ENCODE results near the gene TSPOAP1. TPM values are rescaled to one million over a fixed set of nuclear protein-coding genes. Genes with fewer than 3 reads are reported as not detected.
A peak's percentile ranks its signal among the peaks of the same experiment; 100 is the strongest.

Gene TSPOAP1
- total RNA-seq, 4 donors from 2014 or later, result 19.5 to 35.4 (median 22.1) TPM

- Histone ChIP-seq H3K36me3 (no peaks in the 10 kb centered on the region), H3K4me3 (replicated peaks in 1 of 3) (no peak overlapping the region), H3K4me1 (peaks cover 0 to 4% of the 10 kb centered on the region in 2 donors), H3K9me3 (no peaks in the 10 kb centered on the region), H3K27me3 (peaks cover 2% of the 10 kb centered on the region), H3K27ac (no peak overlapping the region)
- intact Hi-C loops (cut with DNase I), result no loop called here
- WGBS, 2 donors, result 55 to 57% methylated on average over 2 of the region's 2 CpGs
- DNase-seq, result no peak
- no peak for TF ChIP-seq POLR2A (IDR thresholded peaks at IDR 0.05)
Measured at GRCh38 chr17:58281511-58282011, 47.0 kb downstream of the TSPOAP1 start.

- TF ChIP-seq CTCF (IDR thresholded peaks at IDR 0.05) (no peak), POLR2A (IDR thresholded peaks at IDR 0.05) (no peak)
- H3K27me3 ChIP-seq, result peaks cover 2% of the 10 kb centered on the region
- H3K27ac ChIP-seq, result no peak within 1 kb of the TSS
- no peaks in the 10 kb centered on the region for H3K36me3 ChIP-seq
- H3K4me1 ChIP-seq, result peaks cover 0 to 4% of the 10 kb centered on the region in 2 donors
- 89 to 91% methylated on average over 5 of the region's 5 CpGs for WGBS, 2 donors
- H3K4me3 ChIP-seq (replicated peaks in 1 of 3), result no peak within 1 kb of the TSS
- no peaks in the 10 kb centered on the region for H3K9me3 ChIP-seq
- intact Hi-C loops (cut with DNase I), result no loop called here
- no peak for DNase-seq
Measured at GRCh38 chr17:58280480-58281217, 47.9 kb downstream of the TSPOAP1 start, which contains the start of gene MPO. Gene MPO (minus strand): TSS chr17:58280935. CDS start chr17:58280758, 177 bp downstream.

GRCh38 chr17:58279736-58280479 is 48.7 kb downstream of the TSPOAP1 start:
- no peak for TF ChIP-seq CTCF (IDR thresholded peaks at IDR 0.05)
- WGBS, 2 donors, result 80 to 84% methylated on average over 11 to 15 of the region's 16 CpGs
- H3K4me3 ChIP-seq (replicated peaks in 1 of 3), result no peak overlapping the region
- H3K27me3 ChIP-seq, result peaks cover 2% of the 10 kb centered on the region
- H3K9me3 ChIP-seq, result no peaks in the 10 kb centered on the region
- H3K4me1 ChIP-seq, result peaks cover 0 to 4% of the 10 kb centered on the region in 2 donors
- H3K27ac ChIP-seq, result no peak overlapping the region
- intact Hi-C loops (cut with DNase I), result no loop called here
- no peaks in the 10 kb centered on the region for H3K36me3 ChIP-seq
- DNase-seq, result no peak

- Histone ChIP-seq H3K4me1 (peaks cover 0 to 4% of the 10 kb centered on the region in 2 donors), H3K27me3 (peaks cover 2% of the 10 kb centered on the region), H3K4me3 (replicated peaks in 1 of 3) (no peak overlapping the region), H3K9me3 (no peaks in the 10 kb centered on the region), H3K36me3 (no peaks in the 10 kb centered on the region), H3K27ac (no peak overlapping the region)
- 27% methylated on average over 20 of the region's 60 CpGs; no CpG with 5 or more reads in 1 of the 2 donors for WGBS, 2 donors
- DNase-seq, result peak; percentile 18 to 27
- intact Hi-C loops (cut with DNase I), result no loop called here
- TF ChIP-seq POLR2A (IDR thresholded peaks at IDR 0.05), result no peak
- TF ChIP-seq CTCF (IDR thresholded peaks at IDR 0.05), result no peak
Measured at GRCh38 chr17:58279016-58279711, 49.4 kb downstream of the TSPOAP1 start.

GRCh38 chr17:58278661-58279015 is 50.0 kb downstream of the TSPOAP1 start:
- H3K27ac ChIP-seq, result no peak overlapping the region
- H3K36me3 ChIP-seq, result no peaks in the 10 kb centered on the region
- no peaks in the 10 kb centered on the region for H3K9me3 ChIP-seq
- WGBS, 2 donors, result 22 to 47% methylated on average over 3 of the region's 5 CpGs
- DNase-seq, result peak; percentile 7 to 38
- TF ChIP-seq CTCF (IDR thresholded peaks at IDR 0.05) (no peak), POLR2A (IDR thresholded peaks at IDR 0.05) (no peak)
- H3K4me1 ChIP-seq, result peaks cover 0 to 4% of the 10 kb centered on the region in 2 donors
- H3K27me3 ChIP-seq, result peaks cover 2% of the 10 kb centered on the region
- H3K4me3 ChIP-seq (replicated peaks in 1 of 3), result no peak overlapping the region
- intact Hi-C loops (cut with DNase I), result no loop called here
